Anterior cingulate cortex (tissue), 58 donors: Measurements from ENCODE around the gene DHRSX.
"Not testable (repeated sequence)": the region's sequence is repeated elsewhere in the genome, so short reads cannot be mapped to it uniquely, and the experiment has no call there.

Experiments
- DNase-seq, 58 donors: peaks; one replicate each; lab custom pipeline; 2025; lab: John Stamatoyannopoulos, UW

DHRSX gene

GRCh38 chrX:2521092-2521926 is 20.5 kb upstream of the DHRSX start:
- DNase-seq = no peak

GRCh38 chrX:2520539-2520938 is 19.8 kb upstream of the DHRSX start:
- no peak for DNase-seq

GRCh38 chrX:2519638-2520037 is 18.9 kb upstream of the DHRSX start:
- DNase-seq = not testable (repeated sequence)

- DNase-seq = no peak
Measured at GRCh38 chrX:2517055-2517454, 16.3 kb upstream of the DHRSX start.

GRCh38 chrX:2516623-2517022 is 15.8 kb upstream of the DHRSX start:
- DNase-seq = no peak

- no peak for DNase-seq
Measured at GRCh38 chrX:2514131-2514530, 13.4 kb upstream of the DHRSX start.

- no peak for DNase-seq
Measured at GRCh38 chrX:2513121-2513664, 12.4 kb upstream of the DHRSX start.

GRCh38 chrX:2512501-2512900 is 11.7 kb upstream of the DHRSX start:
- DNase-seq = no peak

- DNase-seq = no peak
Measured at GRCh38 chrX:2511326-2511725, 10.6 kb upstream of the DHRSX start.

GRCh38 chrX:2508648-2509335 is 8.0 kb upstream of the DHRSX start:
- DNase-seq = no peak

- DNase-seq = no peak
Measured at GRCh38 chrX:2507904-2508627, 7.3 kb upstream of the DHRSX start.

GRCh38 chrX:2507196-2507595 is 6.4 kb upstream of the DHRSX start:
- no peak for DNase-seq

- DNase-seq = not testable (repeated sequence)
Measured at GRCh38 chrX:2505341-2505740, 4.6 kb upstream of the DHRSX start.

GRCh38 chrX:2504706-2505332 is 4.0 kb upstream of the DHRSX start:
- no peak for DNase-seq

- DNase-seq = no peak
Measured at GRCh38 chrX:2503591-2504500, 3.1 kb upstream of the DHRSX start.

- DNase-seq = no peak
Measured at GRCh38 chrX:2502668-2503519, 2.1 kb upstream of the DHRSX start.

GRCh38 chrX:2502120-2502667 is 1.4 kb upstream of the DHRSX start:
- no peak for DNase-seq

- no peak for DNase-seq
Measured at GRCh38 chrX:2501559-2502102, 855 bp upstream of the DHRSX start.
